SJSA1 (cell line): Measurements from ENCODE around the gene PTGDR. TPM values are rescaled to one million over a fixed set of nuclear protein-coding genes. Genes with fewer than 3 reads are reported as not detected.

Source experiments
- DNase-seq, 2 experiments: peaks; one replicate each; pipeline ENCODE4 v3.0.0-alpha.2; 2015 to 2020; ENCODE audit warnings: low spot score in 2 of 2, low read depth in 1 of 2
- H3K27ac ChIP-seq: fragments of 250-450 bp; sonication (Bioruptor Pico); 2 replicates; pipeline ENCODE4 v1.5.1; 2020; ENCODE audit warnings: mild to moderate bottlenecking, moderate library complexity
- H3K27me3 ChIP-seq: fragments of 250-450 bp; sonication (Bioruptor Pico); replicated peaks from 2 replicates; pipeline ENCODE4 v1.5.1; 2020; ENCODE audit warnings: mild to moderate bottlenecking, moderate library complexity
- H3K36me3 ChIP-seq: fragments of 250-450 bp; sonication (Bioruptor Pico); 2 replicates; pipeline ENCODE4 v1.5.1; 2020; ENCODE audit warnings: mild to moderate bottlenecking
- H3K4me1 ChIP-seq: fragments of 250-450 bp; sonication (Bioruptor Pico); replicated peaks from 2 replicates; pipeline ENCODE4 v1.6.1; 2021; ENCODE audit warnings: mild to moderate bottlenecking
- H3K4me3 ChIP-seq: fragments of 250-450 bp; sonication (Bioruptor Pico); 2 replicates; pipeline ENCODE4 v1.5.1; 2020; ENCODE audit warnings: mild to moderate bottlenecking
- H3K9me3 ChIP-seq: fragments of 250-450 bp; sonication (Bioruptor Pico); replicated peaks from 2 replicates; pipeline ENCODE4 v1.5.1; 2020; ENCODE audit warnings: mild to moderate bottlenecking
- total RNA-seq: library from RNA; depleted of rRNA; stranded (reverse); fragments of >200 nt; shearing (Covaris generic); gene quantifications from 2 replicates; pipeline ENCODE4 v1.2.3, GENCODE V29; 2014

PTGDR gene
- total RNA-seq, 1 experiment from 2014 or later: not detected

- Histone ChIP-seq H3K27ac (no peak overlapping the region), H3K4me3 (no peak overlapping the region), H3K27me3 (no peaks in the 10 kb centered on the region), H3K9me3 (no peaks in the 10 kb centered on the region), H3K4me1 (no peaks in the 10 kb centered on the region), H3K36me3 (no peaks in the 10 kb centered on the region)
- no peak for DNase-seq
Measured at GRCh38 chr14:52307376-52307775, 39.9 kb downstream of the PTGDR start.

- Histone ChIP-seq H3K9me3 (no peaks in the 10 kb centered on the region), H3K36me3 (no peaks in the 10 kb centered on the region), H3K27ac (no peak overlapping the region), H3K4me1 (peaks cover under 1% of the 10 kb centered on the region; the same call in 1 of the 2 replicates), H3K4me3 (no peak overlapping the region), H3K27me3 (no peaks in the 10 kb centered on the region)
- DNase-seq: no peak
Measured at GRCh38 chr14:52307905-52308304, 40.4 kb downstream of the PTGDR start.

GRCh38 chr14:52310541-52310940, 43.0 kb downstream of the PTGDR start:
- Histone ChIP-seq H3K4me3 (no peak overlapping the region), H3K27ac (no peak overlapping the region), H3K9me3 (no peaks in the 10 kb centered on the region), H3K27me3 (no peaks in the 10 kb centered on the region), H3K4me1 (peaks cover 18% of the 10 kb centered on the region), H3K36me3 (no peaks in the 10 kb centered on the region)
- no peak for DNase-seq

- Histone ChIP-seq H3K4me3 (no peak overlapping the region), H3K36me3 (no peaks in the 10 kb centered on the region), H3K9me3 (no peaks in the 10 kb centered on the region), H3K4me1 (peaks cover 18% of the 10 kb centered on the region), H3K27me3 (no peaks in the 10 kb centered on the region), H3K27ac (no peak overlapping the region)
- no peak for DNase-seq
Measured at GRCh38 chr14:52312931-52313355, 45.4 kb downstream of the PTGDR start.

- no peak overlapping the region for H3K27ac ChIP-seq
- no peak for DNase-seq
- H3K4me3 ChIP-seq: peak overlapping the region; percentile 41
- no peaks in the 10 kb centered on the region for H3K9me3 ChIP-seq
- peaks cover 18% of the 10 kb centered on the region for H3K4me1 ChIP-seq
- no peaks in the 10 kb centered on the region for H3K36me3 ChIP-seq
- no peaks in the 10 kb centered on the region for H3K27me3 ChIP-seq
Measured at GRCh38 chr14:52313462-52313861, 46.0 kb downstream of the PTGDR start.

- Histone ChIP-seq H3K36me3 (no peaks in the 10 kb centered on the region), H3K9me3 (no peaks in the 10 kb centered on the region), H3K27ac (no peak within 1 kb of the TSS), H3K4me1 (peaks cover 18% of the 10 kb centered on the region), H3K27me3 (no peaks in the 10 kb centered on the region), H3K4me3 (peak within 1 kb of the TSS; percentile 41)
- DNase-seq: peak; percentile 81 to 87
Measured at GRCh38 chr14:52313903-52314594, 46.6 kb downstream of the PTGDR start, which contains the start of gene PTGER2. TSS of gene PTGER2 (plus strand) at chr14:52314312. CDS start at chr14:52314549, 237 bp downstream.

- H3K27me3 ChIP-seq: no peaks in the 10 kb centered on the region
- H3K4me3 ChIP-seq: peak overlapping the region; percentile 41
- peak in 1 of 2 experiments; percentile 6 for DNase-seq
- H3K4me1 ChIP-seq: peaks cover 18% of the 10 kb centered on the region
- no peak overlapping the region for H3K27ac ChIP-seq
- H3K36me3 ChIP-seq: no peaks in the 10 kb centered on the region
- H3K9me3 ChIP-seq: no peaks in the 10 kb centered on the region
Measured at GRCh38 chr14:52314595-52315354, 47.3 kb downstream of the PTGDR start.

- no peak overlapping the region for H3K4me3 ChIP-seq
- DNase-seq: no peak
- H3K27me3 ChIP-seq: no peaks in the 10 kb centered on the region
- peaks cover 18% of the 10 kb centered on the region for H3K4me1 ChIP-seq
- H3K9me3 ChIP-seq: no peaks in the 10 kb centered on the region
- H3K36me3 ChIP-seq: no peaks in the 10 kb centered on the region
- no peak overlapping the region for H3K27ac ChIP-seq
Measured at GRCh38 chr14:52315355-52315718, 47.8 kb downstream of the PTGDR start.

GRCh38 chr14:52318062-52318461, 50.6 kb downstream of the PTGDR start:
- Histone ChIP-seq H3K27ac (no peak overlapping the region), H3K36me3 (no peaks in the 10 kb centered on the region), H3K4me1 (peaks cover 16% of the 10 kb centered on the region), H3K9me3 (no peaks in the 10 kb centered on the region), H3K4me3 (no peak overlapping the region), H3K27me3 (no peaks in the 10 kb centered on the region)
- no peak for DNase-seq

GRCh38 chr14:52318826-52319645, 51.5 kb downstream of the PTGDR start:
- Histone ChIP-seq H3K27ac (no peak overlapping the region), H3K4me3 (no peak overlapping the region), H3K27me3 (no peaks in the 10 kb centered on the region), H3K4me1 (peaks cover 8% of the 10 kb centered on the region), H3K9me3 (no peaks in the 10 kb centered on the region), H3K36me3 (no peaks in the 10 kb centered on the region)
- DNase-seq: no peak

- Histone ChIP-seq H3K4me3 (no peak overlapping the region), H3K27ac (no peak overlapping the region)
Measured at GRCh38 chr14:52319919-52320318, 52.4 kb downstream of the PTGDR start.

GRCh38 chr14:52325126-52325525, 57.6 kb downstream of the PTGDR start:
- H3K4me3 ChIP-seq: no peak overlapping the region
- no peak for DNase-seq
- no peak overlapping the region for H3K27ac ChIP-seq
- no peaks in the 10 kb centered on the region for H3K27me3 ChIP-seq
- no peaks in the 10 kb centered on the region for H3K36me3 ChIP-seq
- peaks cover 20% of the 10 kb centered on the region for H3K4me1 ChIP-seq
- no peaks in the 10 kb centered on the region for H3K9me3 ChIP-seq

More at GRCh38 chr14:52319919-52320318, 52.4 kb downstream of the PTGDR start:
- DNase-seq: no peak
- no peaks in the 10 kb centered on the region for H3K9me3 ChIP-seq
- no peaks in the 10 kb centered on the region for H3K27me3 ChIP-seq
- H3K36me3 ChIP-seq: no peaks in the 10 kb centered on the region
- peaks cover 2% of the 10 kb centered on the region for H3K4me1 ChIP-seq

- no peak overlapping the region for H3K27ac ChIP-seq
- DNase-seq: no peak
Measured at GRCh38 chr14:52325630-52326029, 58.1 kb downstream of the PTGDR start.

More at GRCh38 chr14:52325630-52326029, 58.1 kb downstream of the PTGDR start:
- H3K4me3 ChIP-seq: no peak overlapping the region
- H3K4me1 ChIP-seq: peaks cover 23% of the 10 kb centered on the region
- no peaks in the 10 kb centered on the region for H3K9me3 ChIP-seq
- no peaks in the 10 kb centered on the region for H3K27me3 ChIP-seq
- no peaks in the 10 kb centered on the region for H3K36me3 ChIP-seq
